HepG2 (cell line): Measurements from ENCODE around the gene PCNA. TPM values are rescaled to one million over a fixed set of nuclear protein-coding genes. Genes with fewer than 3 reads are reported as not detected.

ENCODE experiments used
- GMEB2 ChIP-seq: IDR thresholded peaks from 2 replicates; pipeline ENCODE4 v1.6.1; 2016; ENCODE audit warnings: missing biosample characterization, missing genetic modification reagents, low read depth
- HOXA9 ChIP-seq: sonication (generic); formaldehyde crosslinking; IDR thresholded peaks from 2 replicates; pipeline ENCODE4 v1.8.1; 2022; ENCODE audit warnings: missing genetic modification reagents, mild to moderate bottlenecking, moderate library complexity, borderline replicate concordance
- PRDM15 ChIP-seq: sonication (generic); formaldehyde crosslinking; IDR thresholded peaks from 2 replicates; pipeline ENCODE4 v1.4.0; 2020; ENCODE audit warnings: missing genetic modification reagents
- PRDM4 ChIP-seq: sonication (generic); formaldehyde crosslinking; IDR thresholded peaks from 2 replicates; pipeline ENCODE4 v1.9.0; 2021; ENCODE audit warnings: missing genetic modification reagents, borderline replicate concordance
- ZBTB7A ChIP-seq: sonication (generic); formaldehyde crosslinking; IDR thresholded peaks from 2 replicates; pipeline ENCODE4 v1.8.0; 2022; ENCODE audit warnings: mild to moderate bottlenecking, missing genetic modification reagents
- ZFY ChIP-seq: sonication (generic); formaldehyde crosslinking; IDR thresholded peaks from 2 replicates; pipeline ENCODE4 v1.4.0; 2020; ENCODE audit warnings: missing genetic modification reagents
- ZNF224 ChIP-seq: sonication (generic); formaldehyde crosslinking; IDR thresholded peaks from 2 replicates; pipeline ENCODE4 v1.5.0; 2020; ENCODE audit warnings: mild to moderate bottlenecking, missing genetic modification reagents
- ZNF362 ChIP-seq: sonication (generic); formaldehyde crosslinking; IDR thresholded peaks from 2 replicates; pipeline ENCODE4 v1.4.0; 2020; ENCODE audit warnings: missing genetic modification reagents, mild to moderate bottlenecking, borderline replicate concordance
- ZNF550 ChIP-seq: sonication (generic); formaldehyde crosslinking; IDR thresholded peaks from 2 replicates; pipeline ENCODE4 v1.4.0; 2020; ENCODE audit warnings: mild to moderate bottlenecking, missing genetic modification reagents, borderline replicate concordance
- ZNF816 ChIP-seq: sonication (generic); formaldehyde crosslinking; IDR thresholded peaks from 2 replicates; pipeline ENCODE4 v1.8.0; 2022; ENCODE audit warnings: missing genetic modification reagents, mild to moderate bottlenecking, borderline replicate concordance
- polyA plus RNA-seq, 8 experiments: library from polyadenylated mRNA; depleted of rRNA in 3 of 8; stranded (reverse) in 7 of 8; unstranded in 1 of 8; fragments of >200 nt; fragmentation: Illumina TruSeq in 4 of 8; extraction: Trizol in 4 of 8; gene quantifications; 2 replicates each; pipeline versions ENCODE4 v1.2.1 to v1.2.3, GENCODE V29; 2011 to 2016; ENCODE audit warnings: low read depth in 4 of 8, missing spikeins in 1 of 8, mixed read lengths in 1 of 8; ENCODE audit not compliant: insufficient read depth in 1 of 8
- total RNA-seq, 5 experiments: library from RNA; depleted of rRNA; stranded (reverse); fragments of >200 nt; fragmentation: Illumina TruSeq; extraction: Trizol; gene quantifications; 2 replicates each; pipeline ENCODE4 v1.2.3, GENCODE V29; 2016; ENCODE audit warnings: low read depth in 1 of 5
- TF ChIP-seq, protein P1 (sequence below): sonication (generic); formaldehyde crosslinking; conservative IDR thresholded peaks from 2 replicates; pipeline ENCODE4 v1.4.0; 2020; ENCODE audit warnings: mild to moderate bottlenecking, missing genetic modification reagents, moderate library complexity
- TF ChIP-seq, protein P2 (sequence below): sonication (generic); formaldehyde crosslinking; IDR thresholded peaks from 2 replicates; pipeline ENCODE4 v1.9.0; 2021; ENCODE audit warnings: missing genetic modification reagents, mild to moderate bottlenecking, borderline replicate concordance

PCNA gene
- total and polyA plus RNA-seq, 2 of the 13 experiments (the other 11 are each of a cell fraction or from before 2014, with no cell fraction given) = 229 to 655 TPM

DNA sequence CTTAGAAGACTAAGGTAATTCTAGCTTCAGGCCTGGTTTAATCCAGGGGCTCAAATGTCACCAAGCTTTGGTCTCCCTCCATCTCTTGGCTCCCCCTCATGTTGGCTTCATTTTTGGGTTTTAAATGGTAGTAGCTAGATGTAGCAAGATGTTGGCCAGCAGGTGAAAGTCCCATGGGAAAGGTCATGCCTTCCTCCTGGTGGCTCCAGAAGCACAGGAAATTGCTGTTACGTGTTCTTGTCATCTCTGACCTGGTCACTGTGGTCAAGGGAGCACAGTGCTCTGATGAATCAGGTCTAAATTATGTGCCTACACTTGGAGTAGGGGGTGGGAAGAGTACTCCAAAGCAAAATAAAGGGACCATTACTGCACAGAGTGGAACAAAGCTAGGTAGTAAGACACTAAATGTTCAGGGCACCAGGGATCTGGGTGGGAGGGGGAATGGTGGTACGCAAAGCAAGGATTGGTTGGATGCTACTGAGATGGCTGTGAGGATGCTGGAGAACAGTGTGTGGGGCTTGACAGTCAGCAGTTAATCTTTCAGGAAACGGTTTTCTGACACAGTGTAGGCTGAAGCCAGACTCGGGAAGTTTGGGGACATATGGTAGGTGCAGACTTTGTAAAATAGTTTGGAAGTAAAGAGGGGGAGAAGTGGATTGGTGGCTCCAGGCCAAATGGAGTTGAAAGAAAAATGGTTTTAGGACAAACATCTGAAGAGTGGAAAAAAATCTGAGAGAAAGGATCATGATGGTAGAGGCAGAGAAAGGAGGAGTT, 37.1 kb upstream of the PCNA start (continued):
- TF ChIP-seq PRDM4 (CRISPR knock-in tag) (no peak), GMEB2 (no peak), ZNF550 (CRISPR knock-in tag) (no peak), HOXA9 (CRISPR knock-in tag) (no peak), PRDM15 (CRISPR knock-in tag) (no peak), ZNF816 (CRISPR knock-in tag) (no peak), ZNF362 (CRISPR knock-in tag) (no peak), ZBTB7A (CRISPR knock-in tag) (no peak), ZFY (CRISPR knock-in tag) (no peak), ZNF224 (CRISPR knock-in tag) (no peak)
- TF ChIP-seq, protein P1, sequence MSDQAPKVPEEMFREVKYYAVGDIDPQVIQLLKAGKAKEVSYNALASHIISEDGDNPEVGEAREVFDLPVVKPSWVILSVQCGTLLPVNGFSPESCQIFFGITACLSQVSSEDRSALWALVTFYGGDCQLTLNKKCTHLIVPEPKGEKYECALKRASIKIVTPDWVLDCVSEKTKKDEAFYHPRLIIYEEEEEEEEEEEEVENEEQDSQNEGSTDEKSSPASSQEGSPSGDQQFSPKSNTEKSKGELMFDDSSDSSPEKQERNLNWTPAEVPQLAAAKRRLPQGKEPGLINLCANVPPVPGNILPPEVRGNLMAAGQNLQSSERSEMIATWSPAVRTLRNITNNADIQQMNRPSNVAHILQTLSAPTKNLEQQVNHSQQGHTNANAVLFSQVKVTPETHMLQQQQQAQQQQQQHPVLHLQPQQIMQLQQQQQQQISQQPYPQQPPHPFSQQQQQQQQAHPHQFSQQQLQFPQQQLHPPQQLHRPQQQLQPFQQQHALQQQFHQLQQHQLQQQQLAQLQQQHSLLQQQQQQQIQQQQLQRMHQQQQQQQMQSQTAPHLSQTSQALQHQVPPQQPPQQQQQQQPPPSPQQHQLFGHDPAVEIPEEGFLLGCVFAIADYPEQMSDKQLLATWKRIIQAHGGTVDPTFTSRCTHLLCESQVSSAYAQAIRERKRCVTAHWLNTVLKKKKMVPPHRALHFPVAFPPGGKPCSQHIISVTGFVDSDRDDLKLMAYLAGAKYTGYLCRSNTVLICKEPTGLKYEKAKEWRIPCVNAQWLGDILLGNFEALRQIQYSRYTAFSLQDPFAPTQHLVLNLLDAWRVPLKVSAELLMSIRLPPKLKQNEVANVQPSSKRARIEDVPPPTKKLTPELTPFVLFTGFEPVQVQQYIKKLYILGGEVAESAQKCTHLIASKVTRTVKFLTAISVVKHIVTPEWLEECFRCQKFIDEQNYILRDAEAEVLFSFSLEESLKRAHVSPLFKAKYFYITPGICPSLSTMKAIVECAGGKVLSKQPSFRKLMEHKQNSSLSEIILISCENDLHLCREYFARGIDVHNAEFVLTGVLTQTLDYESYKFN (CRISPR knock-in tag) = peak; percentile 79
- TF ChIP-seq, protein P2, sequence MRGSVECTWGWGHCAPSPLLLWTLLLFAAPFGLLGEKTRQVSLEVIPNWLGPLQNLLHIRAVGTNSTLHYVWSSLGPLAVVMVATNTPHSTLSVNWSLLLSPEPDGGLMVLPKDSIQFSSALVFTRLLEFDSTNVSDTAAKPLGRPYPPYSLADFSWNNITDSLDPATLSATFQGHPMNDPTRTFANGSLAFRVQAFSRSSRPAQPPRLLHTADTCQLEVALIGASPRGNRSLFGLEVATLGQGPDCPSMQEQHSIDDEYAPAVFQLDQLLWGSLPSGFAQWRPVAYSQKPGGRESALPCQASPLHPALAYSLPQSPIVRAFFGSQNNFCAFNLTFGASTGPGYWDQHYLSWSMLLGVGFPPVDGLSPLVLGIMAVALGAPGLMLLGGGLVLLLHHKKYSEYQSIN (CRISPR knock-in tag) = no peak
